Parathyroid adenoma (tissue), 2 donors: ENCODE data around the gene SYT5.
A peak's percentile ranks its signal among the peaks of the same experiment; 100 is the strongest.
"Not testable (repeated sequence)": the region's sequence is repeated elsewhere in the genome, so short reads cannot be mapped to it uniquely, and the experiment has no call there.

Experiments
- H2AFZ ChIP-seq: fragments of 300-600 bp; sonication (generic); one replicate; pipeline ENCODE4 v1.7.0; 2017; ENCODE audit warnings: antibody characterized with exemption, mild to moderate bottlenecking
- H3K27ac ChIP-seq: fragments of 300-600 bp; sonication (generic); one replicate; pipeline ENCODE4 v1.7.0; 2017
- H3K27me3 ChIP-seq: fragments of 300-600 bp; sonication (generic); one replicate; pipeline ENCODE4 v1.7.0; 2017; ENCODE audit warnings: low read length; ENCODE audit not compliant: control insufficient read depth, insufficient read depth
- H3K36me3 ChIP-seq: fragments of 300-600 bp; sonication (generic); one replicate; pipeline ENCODE4 v1.7.0; 2017; ENCODE audit warnings: low read length; ENCODE audit not compliant: control insufficient read depth, insufficient read depth
- H3K4me1 ChIP-seq: fragments of 300-600 bp; sonication (generic); one replicate; pipeline ENCODE4 v1.7.0; 2017; ENCODE audit warnings: control low read depth
- H3K4me2 ChIP-seq: fragments of 300-600 bp; sonication (generic); one replicate; pipeline ENCODE4 v1.7.0; 2017; ENCODE audit warnings: low read length
- H3K4me3 ChIP-seq: fragments of 300-600 bp; sonication (generic); one replicate; pipeline ENCODE4 v1.7.0; 2017; ENCODE audit warnings: low read depth, low read length
- H3K79me2 ChIP-seq: fragments of 300-600 bp; sonication (generic); one replicate; pipeline ENCODE4 v1.7.0; 2017; ENCODE audit warnings: control low read depth
- H3K9ac ChIP-seq: fragments of 300-600 bp; sonication (generic); one replicate; pipeline ENCODE4 v1.7.0; 2017; ENCODE audit warnings: mild to moderate bottlenecking
- H3K9me3 ChIP-seq: fragments of 300-600 bp; sonication (generic); one replicate; pipeline ENCODE4 v1.7.0; 2017; ENCODE audit warnings: low read length; ENCODE audit not compliant: control insufficient read depth
- TF ChIP-seq, protein P1 (sequence below): fragments of 300-600 bp; sonication (generic); IDR thresholded peaks from one replicate; pipeline ENCODE4 v1.7.0; 2017; ENCODE audit warnings: antibody characterized with exemption, mild to moderate bottlenecking
- donor health status: primary hyperparathyroidism.

The SYT5 gene

GRCh38 chr19:55158848-55159749 lies 21.0 kb downstream of the SYT5 start:
- no peak overlapping the region for H3K4me3 ChIP-seq

DNA sequence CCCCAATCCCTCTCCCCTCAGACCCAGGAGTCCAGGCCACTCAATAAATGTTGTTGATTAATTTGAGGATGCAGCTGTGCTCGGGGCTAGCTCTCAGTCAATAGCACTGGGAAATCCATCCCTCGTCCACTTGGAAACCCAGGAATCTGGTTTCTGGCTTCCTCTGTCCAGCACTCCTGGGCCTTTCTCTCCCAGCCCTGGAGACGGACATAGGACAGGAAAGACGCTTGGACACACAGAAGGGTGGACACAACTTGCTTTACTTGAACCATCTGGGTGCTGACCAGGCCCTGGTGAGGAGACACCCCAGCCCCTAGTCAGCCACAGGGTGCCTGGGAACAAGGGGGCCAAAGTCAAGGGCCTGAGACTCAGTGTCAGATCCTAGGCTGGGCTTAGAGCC lies 21.7 kb downstream of the SYT5 start:
- H3K27ac ChIP-seq: no peak overlapping the region
- no peaks in the 10 kb centered on the region for H3K36me3 ChIP-seq
- no peaks in the 10 kb centered on the region for H3K9me3 ChIP-seq
- no peaks in the 10 kb centered on the region for H3K4me1 ChIP-seq
- no peaks in the 10 kb centered on the region for H3K27me3 ChIP-seq
- H3K4me3 ChIP-seq: no peak overlapping the region
- H3K9ac ChIP-seq: no peak overlapping the region
- no peak overlapping the region for H2AFZ ChIP-seq
- no peaks in the 10 kb centered on the region for H3K79me2 ChIP-seq
- H3K4me2 ChIP-seq: no peak overlapping the region
- TF ChIP-seq, protein P1, sequence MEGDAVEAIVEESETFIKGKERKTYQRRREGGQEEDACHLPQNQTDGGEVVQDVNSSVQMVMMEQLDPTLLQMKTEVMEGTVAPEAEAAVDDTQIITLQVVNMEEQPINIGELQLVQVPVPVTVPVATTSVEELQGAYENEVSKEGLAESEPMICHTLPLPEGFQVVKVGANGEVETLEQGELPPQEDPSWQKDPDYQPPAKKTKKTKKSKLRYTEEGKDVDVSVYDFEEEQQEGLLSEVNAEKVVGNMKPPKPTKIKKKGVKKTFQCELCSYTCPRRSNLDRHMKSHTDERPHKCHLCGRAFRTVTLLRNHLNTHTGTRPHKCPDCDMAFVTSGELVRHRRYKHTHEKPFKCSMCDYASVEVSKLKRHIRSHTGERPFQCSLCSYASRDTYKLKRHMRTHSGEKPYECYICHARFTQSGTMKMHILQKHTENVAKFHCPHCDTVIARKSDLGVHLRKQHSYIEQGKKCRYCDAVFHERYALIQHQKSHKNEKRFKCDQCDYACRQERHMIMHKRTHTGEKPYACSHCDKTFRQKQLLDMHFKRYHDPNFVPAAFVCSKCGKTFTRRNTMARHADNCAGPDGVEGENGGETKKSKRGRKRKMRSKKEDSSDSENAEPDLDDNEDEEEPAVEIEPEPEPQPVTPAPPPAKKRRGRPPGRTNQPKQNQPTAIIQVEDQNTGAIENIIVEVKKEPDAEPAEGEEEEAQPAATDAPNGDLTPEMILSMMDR: no peak

More at GRCh38 chr19:55158848-55159749, 21.0 kb downstream of the SYT5 start:
- Histone ChIP-seq H3K79me2 (no peaks in the 10 kb centered on the region), H3K27me3 (no peaks in the 10 kb centered on the region), H2AFZ (no peak overlapping the region), H3K9ac (no peak overlapping the region), H3K36me3 (no peaks in the 10 kb centered on the region), H3K9me3 (no peaks in the 10 kb centered on the region), H3K4me2 (no peak overlapping the region), H3K4me1 (no peaks in the 10 kb centered on the region), H3K27ac (no peak overlapping the region)
- TF ChIP-seq, protein P1: no peak

GRCh38 chr19:55157064-55157908 lies 22.8 kb downstream of the SYT5 start, which contains the start of gene TNNI3:
TSS of gene TNNI3 (minus strand) at chr19:55157732. CDS start at chr19:55157589, 143 bp downstream.
- H3K9me3 ChIP-seq: no peaks in the 10 kb centered on the region
- no peak within 1 kb of the TSS for H3K27ac ChIP-seq
- H2AFZ ChIP-seq: peak within 1 kb of the TSS; percentile 65
- H3K4me1 ChIP-seq: no peaks in the 10 kb centered on the region
- H3K79me2 ChIP-seq: no peaks in the 10 kb centered on the region
- H3K9ac ChIP-seq: no peak within 1 kb of the TSS
- H3K4me3 ChIP-seq: peak within 1 kb of the TSS; percentile 52
- no peaks in the 10 kb centered on the region for H3K27me3 ChIP-seq
- TF ChIP-seq, protein P1: no peak
- H3K36me3 ChIP-seq: no peaks in the 10 kb centered on the region
- peak within 1 kb of the TSS; percentile 69 for H3K4me2 ChIP-seq

DNA sequence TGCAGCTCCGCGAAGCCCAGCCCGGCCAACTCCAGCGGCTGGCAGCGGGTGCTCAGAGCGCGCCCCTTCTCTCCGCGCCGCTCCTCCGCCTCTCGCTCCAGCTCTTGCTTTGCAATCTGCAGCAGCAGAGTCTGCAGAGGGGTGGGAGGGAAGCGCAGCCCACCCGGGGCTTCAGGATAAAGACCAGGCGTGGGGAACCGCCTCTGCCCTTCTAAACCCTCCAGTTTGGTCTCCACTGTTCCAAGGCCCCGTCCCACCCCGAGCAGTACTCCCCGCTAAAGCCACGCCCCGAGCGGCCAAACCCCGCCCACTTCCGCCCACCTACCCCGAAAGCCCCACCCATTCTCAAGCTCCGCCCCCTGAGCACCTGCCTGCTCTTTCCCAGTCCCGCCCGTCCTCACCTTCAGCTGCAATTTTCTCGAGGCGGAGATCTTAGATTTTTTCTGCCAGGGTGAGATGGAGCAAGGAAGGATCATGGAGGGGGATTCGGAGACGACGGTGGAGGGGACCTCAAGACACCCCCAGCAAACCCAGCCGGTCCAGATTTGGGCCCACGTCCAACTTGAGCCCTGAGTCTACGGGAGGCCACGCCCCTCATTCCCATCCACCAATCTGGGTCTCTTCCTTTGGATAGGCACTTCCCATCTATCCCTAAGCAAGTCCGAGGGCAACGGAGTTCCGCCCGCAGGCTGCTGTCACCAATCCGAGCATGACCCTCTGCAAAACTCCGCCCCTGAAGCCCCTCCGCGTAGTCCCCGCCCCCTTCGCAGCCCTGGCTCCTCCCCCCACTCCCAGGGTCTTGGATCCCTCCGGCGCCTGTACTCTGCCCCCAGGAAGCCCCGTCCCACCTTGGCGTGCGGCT lies 23.7 kb downstream of the SYT5 start:
- Histone ChIP-seq H3K27ac (no peak overlapping the region), H3K9ac (no peak overlapping the region), H3K79me2 (no peaks in the 10 kb centered on the region), H2AFZ (peak overlapping the region; percentile 65), H3K36me3 (no peaks in the 10 kb centered on the region), H3K27me3 (no peaks in the 10 kb centered on the region), H3K9me3 (no peaks in the 10 kb centered on the region), H3K4me1 (no peaks in the 10 kb centered on the region), H3K4me2 (peak overlapping the region; percentile 69), H3K4me3 (peak overlapping the region; percentile 52)
- TF ChIP-seq, protein P1: no peak

DNA sequence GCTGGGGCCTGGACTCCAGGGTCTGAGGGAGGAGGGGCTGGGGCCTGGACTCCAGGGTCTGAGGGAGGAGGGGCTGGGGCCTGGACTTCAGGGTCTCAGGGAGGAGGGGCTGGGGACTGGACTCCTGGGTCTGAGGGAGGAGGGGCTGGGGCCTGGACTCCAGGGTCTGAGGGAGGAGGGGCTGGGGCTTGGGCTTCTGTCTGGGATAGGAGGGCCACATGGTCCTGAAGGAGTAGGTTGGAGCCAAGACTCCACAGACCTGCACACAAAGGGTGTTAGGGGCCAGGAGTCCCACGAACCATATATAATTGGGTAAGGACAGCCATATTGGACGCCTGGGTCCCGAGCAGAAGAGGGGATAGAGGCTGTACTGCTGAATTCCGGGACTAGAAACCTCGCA lies 24.3 kb downstream of the SYT5 start:
- H3K27me3 ChIP-seq, H3K9ac ChIP-seq, H3K36me3 ChIP-seq, H3K9me3 ChIP-seq, H3K79me2 ChIP-seq, H3K27ac ChIP-seq, H3K4me1 ChIP-seq: not testable (repeated sequence)
- peak overlapping the region; percentile 69 for H3K4me2 ChIP-seq
- peak overlapping the region; percentile 65 for H2AFZ ChIP-seq
- H3K4me3 ChIP-seq: peak overlapping the region; percentile 52
